GM18867 (cell line): Measurements from ENCODE around the gene SYTL2.
"Not testable (repeated sequence)": the region's sequence is repeated elsewhere in the genome, so short reads cannot be mapped to it uniquely, and the experiment has no call there.

Experiments
- ATAC-seq: cut with Tn5 transposase; IDR thresholded peaks from one replicate; pipeline ENCODE4 v1.9.1; 2021; ENCODE audit warnings: mild to moderate bottlenecking, moderate library complexity; ENCODE audit not compliant: unreplicated experiment

The SYTL2 gene

DNA sequence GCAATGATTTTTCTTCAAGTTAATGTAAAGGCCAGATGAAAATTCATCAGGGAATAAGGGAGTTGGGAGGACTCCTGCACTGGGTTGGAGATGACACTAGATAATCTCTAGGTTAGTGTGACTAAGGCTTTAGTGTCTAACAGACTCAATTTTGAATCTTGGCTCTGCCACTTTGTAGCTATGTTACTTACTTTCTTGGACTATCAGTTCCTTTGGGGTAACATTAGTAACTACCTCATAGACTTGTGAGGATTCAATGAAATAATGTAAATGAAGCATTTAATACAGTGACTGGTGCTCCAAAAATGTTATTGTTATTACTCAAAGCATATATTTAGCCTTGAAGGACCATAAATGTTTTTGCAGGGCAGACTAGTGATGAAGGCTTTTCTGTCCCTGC lies 115.4 kb downstream of the SYTL2 start:
- no peak for ATAC-seq

DNA sequence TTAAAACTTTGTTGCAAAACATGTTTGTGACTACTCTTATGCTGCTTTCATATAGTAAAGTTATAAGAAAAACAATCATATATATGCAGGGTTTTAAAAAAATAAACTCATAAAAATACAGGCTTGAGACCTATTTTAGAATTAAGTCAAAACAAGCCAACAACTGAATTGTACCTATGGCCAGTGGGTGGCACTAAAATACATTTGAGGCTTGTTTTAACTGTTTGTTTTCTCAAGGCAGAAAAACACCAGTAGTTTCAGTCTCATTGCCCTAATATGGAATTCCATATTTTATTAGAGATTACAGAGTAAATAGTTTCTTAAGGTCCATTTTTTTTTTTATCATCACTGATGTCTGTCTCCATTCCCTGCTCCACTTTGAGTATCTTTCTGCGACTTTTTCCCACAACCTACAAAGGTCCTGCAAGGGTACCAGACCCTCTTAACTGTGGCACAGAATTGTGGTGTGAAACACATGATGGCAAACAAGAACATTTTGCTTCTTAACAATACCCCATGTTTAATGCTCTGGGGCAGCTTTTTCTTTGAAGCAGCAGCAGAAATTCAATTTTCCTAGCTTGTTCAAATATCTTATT lies 116.5 kb downstream of the SYTL2 start:
- ATAC-seq, result peak; percentile 45

- ATAC-seq, result no peak
Measured at GRCh38 chr11:85685820-85686459, 125.0 kb downstream of the SYTL2 start, which contains the start of gene CCDC89. Gene CCDC89 (minus strand): TSS chr11:85686195. CDS start chr11:85686130, 65 bp downstream.

DNA sequence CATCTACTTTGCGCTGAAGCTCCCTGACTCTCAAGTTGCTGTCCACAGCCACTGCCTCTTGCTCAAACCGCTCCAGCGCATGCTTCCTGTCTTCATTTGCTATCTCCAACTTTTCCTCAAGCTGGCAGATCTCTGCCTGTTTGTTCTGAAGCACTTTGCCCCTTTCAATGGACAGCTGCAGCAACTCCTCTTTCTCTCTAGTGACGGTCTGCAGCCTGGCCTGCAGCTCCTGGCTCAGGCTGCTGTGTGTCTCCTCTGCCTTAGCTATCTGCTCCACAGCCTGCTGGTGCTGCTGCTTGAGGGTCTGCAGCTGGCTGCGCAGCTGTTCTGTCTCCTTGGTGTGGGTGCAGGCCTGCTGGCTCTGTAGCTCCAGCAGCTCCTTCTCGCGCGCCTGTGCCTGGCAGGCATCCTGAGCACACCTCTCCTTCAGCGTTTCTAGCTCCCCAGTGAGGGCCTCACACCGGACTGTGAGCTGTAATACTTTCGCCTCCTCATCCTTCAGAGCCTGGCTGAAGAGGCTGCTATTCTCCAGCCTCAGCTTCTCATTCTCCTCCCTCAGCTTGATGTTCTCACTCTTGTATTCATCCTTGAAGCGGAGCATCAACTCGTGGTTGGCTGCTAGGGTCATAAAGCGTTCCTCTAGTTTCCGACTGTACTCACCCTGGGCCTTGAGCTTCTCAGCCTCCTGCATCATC lies 125.7 kb downstream of the SYTL2 start:
- ATAC-seq, result no peak

- peak; percentile 70 for ATAC-seq
Measured at GRCh38 chr11:85682330-85683305, 128.3 kb downstream of the SYTL2 start.

DNA sequence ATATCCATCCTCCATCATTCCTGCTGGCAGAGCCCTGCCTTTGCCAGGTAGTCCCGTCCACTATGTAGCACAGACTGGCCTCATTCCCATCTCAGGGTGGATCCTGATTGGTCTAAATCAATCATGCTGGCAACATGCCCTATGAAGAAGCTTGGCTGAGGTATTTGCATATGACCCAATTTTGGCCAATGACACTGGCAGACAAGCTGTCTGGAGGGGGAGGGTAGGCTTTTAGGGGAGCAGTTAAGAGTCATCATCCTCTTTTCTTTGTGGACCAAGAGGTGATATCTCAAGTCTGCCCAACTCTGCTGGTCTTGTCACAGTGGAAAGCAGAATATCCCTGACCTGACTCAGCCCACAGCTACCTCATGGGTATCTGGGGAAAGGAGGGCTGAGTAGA lies 130.0 kb downstream of the SYTL2 start:
- no peak for ATAC-seq

- no peak for ATAC-seq
Measured at GRCh38 chr11:85679576-85679975, 131.4 kb downstream of the SYTL2 start.

GRCh38 chr11:85673393-85673792 lies 137.5 kb downstream of the SYTL2 start:
- ATAC-seq, result no peak

- no peak for ATAC-seq
Measured at GRCh38 chr11:85672105-85672902, 138.6 kb downstream of the SYTL2 start.

GRCh38 chr11:85670949-85671663 lies 139.8 kb downstream of the SYTL2 start:
- ATAC-seq, result not testable (repeated sequence)

DNA sequence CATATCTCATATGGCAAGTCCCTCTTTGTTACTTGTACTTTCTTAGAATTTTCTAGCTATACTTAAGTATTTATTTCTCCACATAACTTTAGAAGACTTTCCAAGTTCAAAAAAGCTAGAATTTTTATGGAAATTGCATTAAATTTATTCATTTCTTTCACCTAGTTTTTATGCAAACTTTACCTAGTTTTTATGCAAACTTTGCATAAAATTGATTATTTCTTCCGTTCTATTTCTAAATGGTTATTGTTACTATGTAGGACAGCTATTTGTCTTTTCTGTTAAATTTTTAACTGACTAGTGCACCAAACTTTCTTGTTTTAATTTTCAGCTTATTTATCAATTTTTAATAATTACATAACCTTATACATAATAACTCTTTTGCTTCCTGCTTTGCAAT lies 142.8 kb downstream of the SYTL2 start:
- no peak for ATAC-seq

- no peak for ATAC-seq
Measured at GRCh38 chr11:85666687-85667086, 144.3 kb downstream of the SYTL2 start.

GRCh38 chr11:85665733-85666132 lies 145.2 kb downstream of the SYTL2 start:
- no peak for ATAC-seq

DNA sequence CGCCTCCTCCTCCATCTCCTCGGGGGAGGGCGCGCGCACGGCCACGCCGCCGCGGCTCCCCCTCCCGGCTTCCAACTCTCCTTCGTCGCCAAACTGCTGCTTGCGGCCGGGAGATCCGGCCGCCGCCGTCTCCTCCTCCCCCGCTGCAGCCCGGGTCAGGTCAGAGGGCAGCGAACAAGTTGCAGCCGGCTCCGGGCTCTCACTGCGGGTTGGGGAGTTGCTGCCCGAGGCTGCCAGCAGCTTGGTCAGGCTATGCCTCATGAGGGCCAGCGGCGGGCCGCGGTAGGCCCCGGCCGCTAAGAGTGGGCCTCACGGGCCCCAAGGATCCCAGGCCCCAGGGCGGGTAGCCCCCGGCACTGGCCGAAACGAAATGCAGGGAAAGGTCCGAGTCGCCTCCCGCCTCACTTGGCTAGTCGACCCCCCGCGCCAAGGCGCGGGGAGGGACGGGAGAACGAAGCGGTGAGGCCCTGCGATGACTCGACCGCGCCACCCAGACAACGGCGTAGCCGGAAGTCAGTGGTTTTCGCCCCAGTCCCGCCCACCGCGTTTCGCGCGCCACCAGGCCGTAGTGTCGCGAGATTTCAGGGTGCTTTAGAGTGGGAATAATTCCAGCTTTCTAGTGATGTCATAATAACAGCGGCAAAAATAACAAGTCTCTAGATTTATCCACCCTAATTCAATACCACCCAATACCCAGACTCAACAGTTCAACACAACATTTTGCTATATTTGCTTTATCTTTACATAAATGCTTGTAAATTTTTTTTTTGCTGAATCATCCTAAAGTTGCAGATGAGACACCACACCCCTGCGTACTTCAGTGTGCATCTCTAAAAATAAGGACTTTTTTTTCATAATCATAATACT lies 146.1 kb downstream of the SYTL2 start, which contains the start of gene CREBZF:
Gene CREBZF, minus strand, starts transcription at position 515 of the 867 bp plus-strand sequence. Its CDS starts 254 bp downstream, at position 261.
- ATAC-seq, result peak; percentile 89

DNA sequence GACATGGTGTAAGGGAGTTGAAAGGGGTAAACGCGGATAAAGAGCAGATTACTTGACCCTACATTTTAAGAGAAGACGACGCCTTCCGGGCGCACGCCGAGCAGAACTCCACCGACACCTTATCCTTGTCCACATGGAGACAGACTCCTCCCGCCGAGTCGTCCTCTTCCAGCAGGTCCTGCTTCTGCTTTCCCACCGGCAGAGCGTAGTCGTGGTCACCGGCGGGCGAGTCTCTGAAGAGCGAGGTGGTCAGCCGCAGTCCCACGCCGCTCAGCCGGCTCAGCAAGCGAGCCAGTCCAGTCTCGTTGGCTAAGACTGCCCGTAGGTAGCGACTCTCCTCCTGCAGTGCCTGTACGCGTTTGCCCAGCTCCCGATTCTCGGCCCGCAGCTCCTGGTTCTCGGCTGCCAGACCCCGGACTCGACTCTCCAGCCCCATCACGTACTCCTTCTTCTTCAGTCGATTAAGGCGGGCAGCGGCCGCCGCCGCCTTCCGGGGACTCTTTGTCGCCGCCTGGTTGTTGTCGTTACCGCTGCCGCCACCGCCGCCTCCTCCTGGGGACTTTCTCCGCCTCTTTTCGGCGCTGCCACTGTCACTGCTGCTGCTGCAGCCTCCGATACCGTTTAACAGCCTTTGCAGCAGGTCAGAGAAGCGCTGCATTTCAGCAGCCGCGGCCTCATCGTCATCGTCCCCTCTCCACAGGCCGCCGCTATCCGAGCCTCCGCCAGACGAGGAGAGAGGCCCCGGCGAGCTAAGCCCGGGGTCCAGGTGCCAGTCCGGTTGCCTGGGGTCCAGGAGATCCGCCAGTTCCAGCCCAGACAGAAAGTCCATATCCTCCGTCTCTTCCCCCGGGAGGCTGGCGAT lies 147.0 kb downstream of the SYTL2 start:
- peak; percentile 79 for ATAC-seq

DNA sequence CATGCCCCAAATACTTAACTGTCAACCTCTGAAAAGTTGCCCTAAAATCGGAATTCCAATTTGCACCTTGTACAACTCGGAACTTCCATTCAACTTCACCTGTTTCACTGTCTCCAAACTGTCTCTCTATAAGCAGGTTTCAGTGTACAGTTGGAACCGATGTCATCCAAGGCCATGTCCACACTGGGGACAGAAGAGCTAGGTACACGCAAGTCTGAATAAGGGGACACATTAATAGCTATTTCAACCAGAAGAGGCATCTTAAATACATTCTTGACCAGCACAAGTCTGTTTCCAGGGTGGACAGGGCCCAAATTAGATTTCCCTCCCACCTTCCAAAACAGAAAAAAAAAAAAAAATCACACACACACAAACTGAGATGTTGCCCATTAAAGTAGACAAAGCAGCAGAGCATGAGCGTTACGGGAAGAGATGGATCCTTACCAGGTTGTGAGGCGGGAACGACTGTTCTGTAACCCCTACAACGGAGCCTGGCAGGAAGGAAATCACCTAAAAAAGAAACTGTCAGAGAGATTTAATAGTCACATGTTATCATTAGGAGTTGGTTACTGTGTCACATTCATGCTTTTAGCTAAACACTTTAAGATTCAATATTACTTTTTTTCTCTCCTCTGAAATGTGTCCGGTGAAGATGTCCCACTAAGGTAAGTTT lies 147.7 kb downstream of the SYTL2 start:
- no peak for ATAC-seq
